OCI-LY7 (cell line): Measurements from ENCODE around the gene TRIM4. TPM values are rescaled to one million over a fixed set of nuclear protein-coding genes. Genes with fewer than 3 reads are reported as not detected.
"Not testable (repeated sequence)": the region's sequence is repeated elsewhere in the genome, so short reads cannot be mapped to it uniquely, and the experiment has no call there.

Source experiments
- BruUV-seq: library from RNA; stranded (reverse); fragments of 400-500 nt; replicated peaks from 2 replicates; lab custom pipeline; 2021; lab: Mats Ljungman, UMichigan
- CTCF ChIA-PET: fragments of 300-600 bp; sonication (Branson Sonifier 250); formaldehyde crosslinking; loops from one replicate; lab custom pipeline; 2022; ENCODE audit warnings: antibody characterized with exemption; ENCODE audit not compliant: unreplicated experiment; lab: Charles Lee
- POLR2A ChIA-PET: fragments of 300-600 bp; sonication (Branson Sonifier 250); formaldehyde crosslinking; loops from one replicate; lab custom pipeline; 2022; ENCODE audit warnings: antibody characterized with exemption; lab: Charles Lee
- DNase-seq: peaks from one replicate; pipeline ENCODE4 v3.0.0-alpha.2; 2015; ENCODE audit warnings: low spot score
- H2AFZ ChIP-seq: fragments of 200-600 bp; sonication (generic), shearing (Covaris generic); 2 replicates; pipeline ENCODE4 v1.6.1; 2014; ENCODE audit warnings: mild to moderate bottlenecking, antibody characterized with exemption, low read length, moderate library complexity
- H3K27ac ChIP-seq: fragments of 200-600 bp; sonication (generic); 2 replicates; pipeline ENCODE4 v1.5.1; 2014; ENCODE audit warnings: mixed run types, low read depth, mild to moderate bottlenecking, moderate library complexity, low read length, inconsistent platforms; ENCODE audit not compliant: poor library complexity, severe bottlenecking
- H3K36me3 ChIP-seq: fragments of 200-600 bp; sonication (generic); 2 replicates; pipeline ENCODE4 v1.6.1; 2014; ENCODE audit warnings: mild to moderate bottlenecking, antibody characterized with exemption, low read length, moderate library complexity, mixed read lengths; ENCODE audit not compliant: insufficient read depth
- H3K4me1 ChIP-seq: fragments of 200-600 bp; sonication (generic); 2 replicates; pipeline ENCODE4 v1.5.1; 2014; ENCODE audit warnings: mild to moderate bottlenecking, low read length; ENCODE audit not compliant: insufficient read depth, poor library complexity, severe bottlenecking
- H3K4me2 ChIP-seq: fragments of 200-600 bp; sonication (generic); 2 replicates; pipeline ENCODE4 v1.6.1; 2014; ENCODE audit warnings: mild to moderate bottlenecking, low read length
- H3K4me3 ChIP-seq: fragments of 200-600 bp; sonication (generic); 2 replicates; pipeline ENCODE4 v1.5.1; 2014; ENCODE audit warnings: mild to moderate bottlenecking, low read depth, low read length; ENCODE audit not compliant: poor library complexity, severe bottlenecking
- H3K79me2 ChIP-seq: fragments of 200-600 bp; sonication (generic); 2 replicates; pipeline ENCODE4 v1.6.1; 2016; ENCODE audit warnings: low read depth, mild to moderate bottlenecking, low read length, moderate library complexity, mixed read lengths; ENCODE audit not compliant: insufficient read depth
- H3K9me2 ChIP-seq: fragments of 200-600 bp; sonication (generic); 2 replicates; pipeline ENCODE4 v1.6.1; 2016; ENCODE audit warnings: mild to moderate bottlenecking, low read length, mixed read lengths; ENCODE audit not compliant: insufficient read depth
- H3K9me3 ChIP-seq: fragments of 200-600 bp; sonication (generic); 2 replicates; pipeline ENCODE4 v1.6.1; 2014; ENCODE audit warnings: mild to moderate bottlenecking, mixed run types, low read length, mixed read lengths
- H4K20me1 ChIP-seq: fragments of 200-600 bp; sonication (generic); 2 replicates; pipeline ENCODE4 v1.6.1; 2014; ENCODE audit warnings: mild to moderate bottlenecking, antibody characterized with exemption, low read length, moderate library complexity, mixed read lengths; ENCODE audit not compliant: insufficient read depth
- EZH2phosphoT487 ChIP-seq: fragments of 200-600 bp; sonication (generic); IDR thresholded peaks from 2 replicates; pipeline ENCODE4 v1.6.1; 2018; ENCODE audit warnings: low read depth, borderline replicate concordance, mild to moderate bottlenecking, mixed run types, antibody characterized with exemption, low read length, moderate library complexity, mixed read lengths
- intact Hi-C: fragments of 100-400 bp; cut with micrococcal nuclease; formaldehyde crosslinking; loops from one replicate; pipeline ENCODE4 v1.10.0; 2022; ENCODE audit not compliant: unreplicated experiment
- total RNA-seq, 2 experiments: library from RNA; depleted of rRNA in 1 of 2; stranded (reverse); fragments of >200 nt in 1 of 2; shearing (Covaris generic) in 1 of 2; gene quantifications; 2 replicates each; pipeline ENCODE4 v1.2.3, GENCODE V29; 2014 to 2022
- TF ChIP-seq, protein P1 (sequence below): fragments of 200-600 bp; sonication (generic); conservative IDR thresholded peaks from 2 replicates; pipeline ENCODE4 v1.5.1; 2014; ENCODE audit warnings: mild to moderate bottlenecking, antibody characterized with exemption, low read length, moderate library complexity, mixed read lengths

The TRIM4 gene
- total RNA-seq, 2 experiments from 2014 or later = 7.5 to 22.5 TPM

DNA sequence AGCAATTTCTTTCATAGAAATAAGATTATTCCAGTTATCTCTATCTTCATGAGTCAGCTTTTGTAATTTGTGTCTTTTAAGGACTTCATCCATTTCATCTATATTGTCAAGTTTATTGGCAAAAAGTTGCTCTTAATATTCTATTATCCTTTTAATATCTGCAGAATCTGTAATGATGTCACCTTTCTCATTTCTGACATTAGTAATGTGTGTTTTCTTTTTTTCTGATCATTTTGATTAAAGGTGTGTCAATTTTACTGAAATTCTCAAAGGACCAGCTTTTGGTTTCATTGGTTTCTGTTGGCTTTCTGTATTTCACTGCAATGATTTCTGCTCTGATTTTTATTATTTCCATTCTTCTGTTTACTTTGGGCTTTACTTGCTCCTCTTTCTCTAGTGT lies 24.6 kb downstream of the TRIM4 start:
- no peak overlapping the region for H3K27ac ChIP-seq
- BruUV-seq = no TSS peak
- H3K4me3 ChIP-seq = no peak overlapping the region
- no peaks in the 10 kb centered on the region for H3K9me3 ChIP-seq
- H3K36me3 ChIP-seq = peaks cover 6% of the 10 kb centered on the region; the same call in 1 of the 2 replicates
- H3K4me2 ChIP-seq = no peak overlapping the region
- ChIA-PET POLR2A (no interaction called here), CTCF (no interaction called here)
- intact Hi-C loops = no loop called here
- DNase-seq = no peak
- H4K20me1 ChIP-seq = no peaks in the 10 kb centered on the region
- H2AFZ ChIP-seq = no peak overlapping the region
- no peaks in the 10 kb centered on the region for H3K9me2 ChIP-seq
- H3K79me2 ChIP-seq = no peaks in the 10 kb centered on the region
- TF ChIP-seq, protein P1, sequence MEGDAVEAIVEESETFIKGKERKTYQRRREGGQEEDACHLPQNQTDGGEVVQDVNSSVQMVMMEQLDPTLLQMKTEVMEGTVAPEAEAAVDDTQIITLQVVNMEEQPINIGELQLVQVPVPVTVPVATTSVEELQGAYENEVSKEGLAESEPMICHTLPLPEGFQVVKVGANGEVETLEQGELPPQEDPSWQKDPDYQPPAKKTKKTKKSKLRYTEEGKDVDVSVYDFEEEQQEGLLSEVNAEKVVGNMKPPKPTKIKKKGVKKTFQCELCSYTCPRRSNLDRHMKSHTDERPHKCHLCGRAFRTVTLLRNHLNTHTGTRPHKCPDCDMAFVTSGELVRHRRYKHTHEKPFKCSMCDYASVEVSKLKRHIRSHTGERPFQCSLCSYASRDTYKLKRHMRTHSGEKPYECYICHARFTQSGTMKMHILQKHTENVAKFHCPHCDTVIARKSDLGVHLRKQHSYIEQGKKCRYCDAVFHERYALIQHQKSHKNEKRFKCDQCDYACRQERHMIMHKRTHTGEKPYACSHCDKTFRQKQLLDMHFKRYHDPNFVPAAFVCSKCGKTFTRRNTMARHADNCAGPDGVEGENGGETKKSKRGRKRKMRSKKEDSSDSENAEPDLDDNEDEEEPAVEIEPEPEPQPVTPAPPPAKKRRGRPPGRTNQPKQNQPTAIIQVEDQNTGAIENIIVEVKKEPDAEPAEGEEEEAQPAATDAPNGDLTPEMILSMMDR = no peak
- no peak for TF ChIP-seq EZH2phosphoT487
- H3K4me1 ChIP-seq = no peaks in the 10 kb centered on the region

DNA sequence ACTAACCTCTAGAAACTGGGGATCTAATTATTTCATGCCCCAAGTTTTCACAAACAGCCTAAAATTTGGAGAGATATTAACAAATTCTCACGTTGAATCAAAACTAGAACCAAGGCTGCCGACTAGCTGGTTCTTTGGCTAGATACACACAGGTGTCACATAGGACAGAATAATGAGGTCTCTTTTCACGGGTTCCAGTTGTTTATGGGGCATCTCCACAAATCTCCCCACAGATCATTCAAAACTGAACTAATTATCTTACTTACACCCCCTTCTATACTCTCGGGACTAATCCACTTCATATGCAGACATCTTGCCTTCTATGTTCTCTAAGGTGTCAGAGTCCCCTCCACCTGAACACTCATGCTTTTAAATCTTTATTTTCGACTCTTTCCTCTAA lies 26.1 kb downstream of the TRIM4 start:
- H3K9me2 ChIP-seq = no peaks in the 10 kb centered on the region
- H3K79me2 ChIP-seq = no peaks in the 10 kb centered on the region
- BruUV-seq = no TSS peak
- no peaks in the 10 kb centered on the region for H3K36me3 ChIP-seq
- ChIA-PET POLR2A (no interaction called here), CTCF (no interaction called here)
- no peak overlapping the region for H3K4me2 ChIP-seq
- no peak overlapping the region for H3K27ac ChIP-seq
- no peak for DNase-seq
- no peaks in the 10 kb centered on the region for H4K20me1 ChIP-seq
- TF ChIP-seq, protein P1 = no peak
- no peak overlapping the region for H2AFZ ChIP-seq
- H3K4me1 ChIP-seq = no peaks in the 10 kb centered on the region
- no peak overlapping the region for H3K4me3 ChIP-seq
- intact Hi-C loops = no loop called here
- no peaks in the 10 kb centered on the region for H3K9me3 ChIP-seq

DNA sequence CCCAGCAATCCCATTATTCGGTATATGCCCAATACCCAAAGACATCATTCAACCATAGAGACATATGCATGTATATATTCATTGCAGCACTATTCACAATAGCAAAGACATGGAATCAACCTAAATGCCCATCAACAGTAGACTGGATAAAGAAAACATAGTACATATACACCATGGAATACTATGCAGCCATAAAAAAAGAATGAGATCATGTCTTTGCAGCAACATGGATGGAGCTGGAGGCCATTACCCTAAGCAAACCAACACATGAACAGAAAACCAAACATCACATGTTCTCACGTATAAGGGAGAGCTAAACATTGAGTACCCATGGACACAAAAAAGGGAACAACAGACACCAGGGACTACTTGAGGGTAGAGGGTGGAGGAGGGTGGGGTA lies 29.0 kb downstream of the TRIM4 start:
- POLR2A ChIA-PET, CTCF ChIA-PET, H3K27ac ChIP-seq, H3K36me3 ChIP-seq, H2AFZ ChIP-seq, H3K9me3 ChIP-seq, H3K9me2 ChIP-seq, BruUV-seq, H4K20me1 ChIP-seq, H3K79me2 ChIP-seq, intact Hi-C loops, DNase-seq, H3K4me3 ChIP-seq, H3K4me2 ChIP-seq, H3K4me1 ChIP-seq: not testable (repeated sequence)

DNA sequence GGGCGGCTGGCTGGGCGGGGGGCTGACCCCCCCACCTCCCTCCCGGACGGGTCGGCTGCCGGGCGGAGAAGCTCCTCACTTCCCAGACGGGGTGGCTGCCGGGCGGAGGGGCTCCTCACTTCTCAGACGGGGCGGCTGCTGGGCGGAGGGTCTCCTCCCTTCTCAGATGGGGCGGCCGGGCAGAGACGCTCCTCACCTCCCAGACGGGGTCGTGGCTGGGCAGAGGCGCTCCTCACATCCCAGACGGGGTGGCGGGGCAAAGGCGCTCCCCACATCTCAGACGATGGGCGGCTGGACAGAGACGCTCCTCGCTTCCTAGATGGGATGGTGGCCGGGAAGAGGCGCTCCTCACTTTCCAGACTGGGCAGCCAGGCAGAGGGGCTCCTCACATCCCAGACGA lies 31.0 kb downstream of the TRIM4 start:
- BruUV-seq, H3K9me3 ChIP-seq, H3K36me3 ChIP-seq, DNase-seq, intact Hi-C loops, POLR2A ChIA-PET, H3K4me1 ChIP-seq, H2AFZ ChIP-seq, H4K20me1 ChIP-seq, H3K79me2 ChIP-seq, H3K4me2 ChIP-seq, H3K4me3 ChIP-seq, H3K9me2 ChIP-seq, H3K27ac ChIP-seq, CTCF ChIA-PET: not testable (repeated sequence)
